K562 (cell line): ENCODE data around the gene SLC9A2. TPM values are rescaled to one million over a fixed set of nuclear protein-coding genes. Genes with fewer than 3 reads are reported as not detected.
A peak's percentile ranks its signal among the peaks of the same experiment; 100 is the strongest.

Experiments
- ATAC-seq: fragments of 200-7000 bp; cut with Tn5 transposase; 3 replicates; pipeline ENCODE4 v1.9.1; 2020; ENCODE audit warnings: moderate library complexity
- BruUV-seq: library from RNA; stranded (reverse); fragments of 400-500 nt; replicated peaks from 2 replicates; lab custom pipeline; 2021; lab: Mats Ljungman, UMichigan
- CTCF ChIA-PET: fragments of 300-600 bp; formaldehyde crosslinking; extraction: SDS; loops from one replicate; lab custom pipeline; 2021; ENCODE audit warnings: low intra/inter-chr PET ratio; lab: Yijun Ruan, JAX
- POLR2A ChIA-PET: fragments of 300-600, 350-650 bp; sonication (Branson Sonifier 250); formaldehyde crosslinking; extraction: SDS; loops from one replicate; lab custom pipeline; 2021; ENCODE audit warnings: antibody characterized with exemption, inconsistent platforms; lab: Yijun Ruan, JAX
- DNase-seq, 4 experiments: peaks; one replicate each; pipeline versions ENCODE4 v3.0.0 to v3.0.0-alpha.2; 2011 to 2018; ENCODE audit warnings: low spot score in 3 of 4, mixed read lengths in 3 of 4; ENCODE audit errors: extremely low read depth in 1 of 4
- FAIRE-seq: peaks from 2 replicates; lab custom pipeline; 2011; peaks lifted over from hg19 to GRCh38; lab: Jason Lieb, UNC
- H2AFZ ChIP-seq: 2 replicates; pipeline ENCODE4 v1.6.0; 2011; ENCODE audit warnings: low read depth, low read length, control low read depth, inconsistent platforms
- H3K27ac ChIP-seq: fragments of 200-600 bp; 3 replicates; pipeline ENCODE4 v1.8.0; 2011; ENCODE audit warnings: low read depth, mild to moderate bottlenecking, control low read depth, inconsistent platforms, low read length, moderate library complexity, mixed read lengths; ENCODE audit errors: extremely low read depth
- H3K27me3 ChIP-seq, 2 experiments: fragments of 300-600 bp in 1 of 2; 2 replicates in 1 of 2; 3 replicates in 1 of 2; pipeline versions ENCODE4 v1.6.0 to v1.8.0; 2011; ENCODE audit warnings: inconsistent platforms in 2 of 2, low read length in 2 of 2, mild to moderate bottlenecking in 1 of 2, mixed read lengths in 1 of 2, moderate library complexity in 1 of 2; ENCODE audit not compliant: control insufficient read depth in 2 of 2, insufficient read depth in 2 of 2
- H3K36me3 ChIP-seq: fragments of 300-600 bp; 3 replicates; pipeline ENCODE4 v1.8.0; 2011; ENCODE audit warnings: mild to moderate bottlenecking, low read length, inconsistent platforms; ENCODE audit not compliant: control insufficient read depth, insufficient read depth
- H3K4me1 ChIP-seq, 2 experiments: fragments of 200-600 bp in 1 of 2; replicated peaks in 1 of 2; 2 replicates in 1 of 2; 3 replicates in 1 of 2; pipeline versions ENCODE4 v1.5.1 to v1.8.0; 2011; ENCODE audit warnings: inconsistent platforms in 2 of 2, low read length in 2 of 2, mild to moderate bottlenecking in 1 of 2, mixed read lengths in 1 of 2, moderate library complexity in 1 of 2; ENCODE audit not compliant: control insufficient read depth in 2 of 2, insufficient read depth in 2 of 2
- H3K4me2 ChIP-seq: 2 replicates; pipeline ENCODE4 v1.6.1; 2011; ENCODE audit warnings: low read length, control low read depth, inconsistent platforms, mixed read lengths; ENCODE audit not compliant: insufficient read depth
- H3K4me3 ChIP-seq: fragments of 200-600 bp; sonication (generic), shearing (Covaris generic); 2 replicates; pipeline ENCODE4 v1.5.1; 2016; ENCODE audit warnings: control low read depth, inconsistent platforms
- H3K79me2 ChIP-seq: fragments of 200-600 bp; 3 replicates; pipeline ENCODE4 v1.8.0; 2011; ENCODE audit warnings: low read length, inconsistent platforms; ENCODE audit not compliant: control insufficient read depth, insufficient read depth
- H3K9ac ChIP-seq, 2 experiments: 2 replicates each; pipeline versions ENCODE4 v1.6.0 to v1.6.1; 2011; ENCODE audit warnings: low read depth in 2 of 2, low read length in 2 of 2, control low read depth in 1 of 2, inconsistent platforms in 1 of 2, mild to moderate bottlenecking in 1 of 2, mixed read lengths in 1 of 2; ENCODE audit not compliant: insufficient read depth in 1 of 2
- H3K9me1 ChIP-seq: one replicate; pipeline ENCODE4 v1.6.0; 2011; ENCODE audit warnings: inconsistent platforms, mild to moderate bottlenecking, low read length, moderate library complexity; ENCODE audit not compliant: control insufficient read depth, insufficient read depth
- H3K9me3 ChIP-seq: replicated peaks from 2 replicates; pipeline ENCODE4 v1.5.1; 2011; ENCODE audit warnings: low read depth, low read length, inconsistent platforms; ENCODE audit not compliant: control insufficient read depth, insufficient read depth
- H4K20me1 ChIP-seq: replicated peaks from 2 replicates; pipeline ENCODE4 v1.6.1; 2011; ENCODE audit warnings: low read length, inconsistent platforms, mixed read lengths; ENCODE audit not compliant: control insufficient read depth, insufficient read depth
- ASH1L ChIP-seq: fragments of 450-650 bp; IDR thresholded peaks from 2 replicates; pipeline ENCODE4 v1.6.1; 2018; ENCODE audit warnings: borderline replicate concordance, mild to moderate bottlenecking, low read depth; ENCODE audit not compliant: partially characterized antibody
- ATF3 ChIP-seq, 2 experiments: fragments of 450-650 bp in 1 of 2; sonication (generic) in 1 of 2; formaldehyde crosslinking in 1 of 2; IDR thresholded peaks in 1 of 2; conservative IDR thresholded peaks in 1 of 2; 2 replicates each; pipeline versions ENCODE4 v1.6.1 to v1.8.1; 2016 to 2023; ENCODE audit warnings: mild to moderate bottlenecking in 2 of 2, moderate library complexity in 2 of 2, inconsistent platforms in 1 of 2, missing genetic modification reagents in 1 of 2
- EHMT2 ChIP-seq: fragments of 450-650 bp; IDR thresholded peaks from 2 replicates; pipeline ENCODE4 v1.6.1; 2018; ENCODE audit warnings: antibody characterized with exemption
- HMG20B ChIP-seq: fragments of 250-450 bp; sonication (Bioruptor Pico); IDR thresholded peaks from 2 replicates; pipeline ENCODE4 v1.5.0; 2021; ENCODE audit warnings: mild to moderate bottlenecking
- PHB ChIP-seq: fragments of 250-450 bp; sonication (Bioruptor Pico); IDR thresholded peaks from 2 replicates; pipeline ENCODE4 v1.5.0; 2021
- RBM22 ChIP-seq: fragments of 200-400 bp; formaldehyde crosslinking; IDR thresholded peaks from 2 replicates; pipeline ENCODE4 v1.6.1; 2018; ENCODE audit warnings: low read length, low read depth; ENCODE audit not compliant: poor library complexity, severe bottlenecking
- SREBF1 ChIP-seq: fragments of 150-350 bp; IDR thresholded peaks from 2 replicates; pipeline ENCODE4 v1.6.1; 2014; ENCODE audit warnings: antibody characterized with exemption, low read depth, low read length, borderline replicate concordance
- XRCC5 ChIP-seq: fragments of 200-400 bp; formaldehyde crosslinking; IDR thresholded peaks from 2 replicates; pipeline ENCODE4 v1.6.1; 2017; ENCODE audit warnings: low read depth, mild to moderate bottlenecking, low read length
- WGBS: fragments of 100-300 bp; shearing (Covaris generic); methylation state at CpG from one replicate; pipeline ENCODE4 v1.1.6; 2016; ENCODE audit warnings: low coverage, mixed read lengths; ENCODE audit not compliant: insufficient coverage; ENCODE audit errors: missing lambda C conversion rate; 5-methylcytosine and 5-hydroxymethylcytosine counted together
- in situ Hi-C: fragments of 300-500 bp; cut with MboI; formaldehyde crosslinking; loops from 4 replicates; pipeline ENCODE4 v1.15.0; 2018; ENCODE audit warnings: inconsistent platforms, mixed read lengths
- intact Hi-C: fragments of 100-400 bp; cut with micrococcal nuclease; formaldehyde crosslinking; loops from 2 replicates; pipeline ENCODE4 v1.14.2; 2022
- polyA plus RNA-seq, 8 experiments: library from polyadenylated mRNA; depleted of rRNA in 4 of 8; stranded (reverse) in 5 of 8; unstranded in 3 of 8; fragments of >200 nt; fragmentation: Nextera tagmentation in 2 of 8; fragmentation: Illumina TruSeq in 1 of 8; extraction: Ambion mirVana in 2 of 8; extraction: Trizol in 1 of 8; gene quantifications; 2 replicates each; pipeline versions ENCODE4 v1.2.1 to v1.2.3, GENCODE V29; 2011 to 2014; ENCODE audit warnings: inconsistent platforms in 1 of 8, missing spikeins in 1 of 8
- total RNA-seq, 7 experiments: library from RNA; depleted of rRNA in 6 of 7; stranded (reverse); fragments of >200 nt in 6 of 7; fragmentation: Illumina TruSeq in 2 of 7; extraction: Trizol in 2 of 7; gene quantifications; 2 replicates each; pipeline versions ENCODE4 v1.2.1 to v1.2.3, GENCODE V29; 2011 to 2021; ENCODE audit warnings: low replicate concordance in 1 of 7
- TF ChIP-seq, protein P1 (sequence below): sonication (generic); formaldehyde crosslinking; IDR thresholded peaks from 2 replicates; pipeline ENCODE4 v1.4.0; 2020; ENCODE audit warnings: mild to moderate bottlenecking, missing genetic modification reagents
- TF ChIP-seq, protein P2 (sequence below): fragments of 450-650 bp; IDR thresholded peaks from 2 replicates; pipeline ENCODE4 v1.6.1; 2016; ENCODE audit warnings: antibody characterized with exemption

The SLC9A2 gene
- total and polyA plus RNA-seq, 9 of the 15 experiments (the other 6 are each of a cell fraction or from before 2014, with no cell fraction given): 0.45 to 3.3 (median 1.6) TPM

- no peak for ATAC-seq
These were observed 37.4 kb upstream of the SLC9A2 start for GRCh38 chr2:102581911-102582310.

GRCh38 chr2:102582845-102583244, 36.5 kb upstream of the SLC9A2 start:
- no peak for ATAC-seq
- POLR2A ChIA-PET: no interaction called here
- 0% methylated on average over 2 of the region's 2 CpGs for WGBS
- TF ChIP-seq, protein P1, sequence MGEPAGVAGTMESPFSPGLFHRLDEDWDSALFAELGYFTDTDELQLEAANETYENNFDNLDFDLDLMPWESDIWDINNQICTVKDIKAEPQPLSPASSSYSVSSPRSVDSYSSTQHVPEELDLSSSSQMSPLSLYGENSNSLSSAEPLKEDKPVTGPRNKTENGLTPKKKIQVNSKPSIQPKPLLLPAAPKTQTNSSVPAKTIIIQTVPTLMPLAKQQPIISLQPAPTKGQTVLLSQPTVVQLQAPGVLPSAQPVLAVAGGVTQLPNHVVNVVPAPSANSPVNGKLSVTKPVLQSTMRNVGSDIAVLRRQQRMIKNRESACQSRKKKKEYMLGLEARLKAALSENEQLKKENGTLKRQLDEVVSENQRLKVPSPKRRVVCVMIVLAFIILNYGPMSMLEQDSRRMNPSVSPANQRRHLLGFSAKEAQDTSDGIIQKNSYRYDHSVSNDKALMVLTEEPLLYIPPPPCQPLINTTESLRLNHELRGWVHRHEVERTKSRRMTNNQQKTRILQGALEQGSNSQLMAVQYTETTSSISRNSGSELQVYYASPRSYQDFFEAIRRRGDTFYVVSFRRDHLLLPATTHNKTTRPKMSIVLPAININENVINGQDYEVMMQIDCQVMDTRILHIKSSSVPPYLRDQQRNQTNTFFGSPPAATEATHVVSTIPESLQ (CRISPR knock-in tag): no peak
- TF ChIP-seq EHMT2: no peak
- TF ChIP-seq ATF3 (IDR thresholded peaks at IDR 0.05): peak; percentile 31; the same call in 1 of the 2 replicates
- TF ChIP-seq ATF3 (CRISPR knock-in tag; conservative IDR thresholded peaks at IDR 0.05): no peak
- TF ChIP-seq PHB (CRISPR knock-in tag): no peak
- TF ChIP-seq, protein P2, sequence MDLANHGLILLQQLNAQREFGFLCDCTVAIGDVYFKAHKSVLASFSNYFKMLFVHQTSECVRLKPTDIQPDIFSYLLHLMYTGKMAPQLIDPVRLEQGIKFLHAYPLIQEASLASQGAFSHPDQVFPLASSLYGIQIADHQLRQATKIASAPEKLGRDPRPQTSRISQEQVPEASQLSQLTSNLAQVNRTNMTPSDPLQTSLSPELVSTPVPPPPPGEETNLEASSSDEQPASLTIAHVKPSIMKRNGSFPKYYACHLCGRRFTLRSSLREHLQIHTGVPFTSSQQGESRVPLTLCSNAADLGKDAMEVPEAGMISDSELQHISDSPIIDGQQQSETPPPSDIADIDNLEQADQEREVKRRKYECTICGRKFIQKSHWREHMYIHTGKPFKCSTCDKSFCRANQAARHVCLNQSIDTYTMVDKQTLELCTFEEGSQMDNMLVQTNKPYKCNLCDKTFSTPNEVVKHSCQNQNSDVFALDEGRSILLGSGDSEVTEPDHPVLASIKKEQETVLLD: no peak

More at GRCh38 chr2:102581911-102582310, 37.4 kb upstream of the SLC9A2 start:
- TF ChIP-seq ATF3 (IDR thresholded peaks at IDR 0.05) (peak; percentile 19; the same call in 1 of the 2 replicates), ATF3 (CRISPR knock-in tag; conservative IDR thresholded peaks at IDR 0.05) (no peak), RBM22 (no peak), XRCC5 (no peak), ASH1L (no peak), SREBF1 (no peak), HMG20B (no peak)
- no peaks in the 10 kb centered on the region; a peak in 1 of 5 replicates for H3K27me3 ChIP-seq
- no peak overlapping the region for H3K4me2 ChIP-seq
- no peaks in the 10 kb centered on the region for H3K79me2 ChIP-seq
- H3K9me3 ChIP-seq: no peaks in the 10 kb centered on the region
- no peak overlapping the region for H2AFZ ChIP-seq
- CTCF ChIA-PET: no interaction called here
- FAIRE-seq (no peak), DNase-seq (no peak)
- no peak overlapping the region for H3K27ac ChIP-seq
- no peaks in the 10 kb centered on the region for H3K36me3 ChIP-seq
- no peak overlapping the region for H3K9ac ChIP-seq
- POLR2A ChIA-PET: no interaction called here
- intact Hi-C loops: no loop called here
- BruUV-seq: no TSS peak
- in situ Hi-C loops: no loop called here
- H4K20me1 ChIP-seq: no peaks in the 10 kb centered on the region
- H3K9me1 ChIP-seq: no peaks in the 10 kb centered on the region
- H3K4me1 ChIP-seq: no peaks in the 10 kb centered on the region
- H3K4me3 ChIP-seq: no peak overlapping the region

More at GRCh38 chr2:102582845-102583244, 36.5 kb upstream of the SLC9A2 start:
- Histone ChIP-seq H3K9me1 (no peaks in the 10 kb centered on the region), H3K36me3 (no peaks in the 10 kb centered on the region), H2AFZ (no peak overlapping the region), H3K9ac (no peak overlapping the region), H3K4me2 (no peak overlapping the region), H3K4me1 (no peaks in the 10 kb centered on the region), H3K27me3 (no peaks in the 10 kb centered on the region; a peak in 2 of 5 replicates), H3K9me3 (no peaks in the 10 kb centered on the region), H4K20me1 (no peaks in the 10 kb centered on the region), H3K79me2 (no peaks in the 10 kb centered on the region), H3K4me3 (no peak overlapping the region), H3K27ac (no peak overlapping the region)
- BruUV-seq: no TSS peak
- in situ Hi-C loops (no loop called here), intact Hi-C loops (no loop called here)
- DNase-seq (no peak), FAIRE-seq (no peak)
- CTCF ChIA-PET: no interaction called here
